ENCODE results near the gene DISC1.

DNA sequence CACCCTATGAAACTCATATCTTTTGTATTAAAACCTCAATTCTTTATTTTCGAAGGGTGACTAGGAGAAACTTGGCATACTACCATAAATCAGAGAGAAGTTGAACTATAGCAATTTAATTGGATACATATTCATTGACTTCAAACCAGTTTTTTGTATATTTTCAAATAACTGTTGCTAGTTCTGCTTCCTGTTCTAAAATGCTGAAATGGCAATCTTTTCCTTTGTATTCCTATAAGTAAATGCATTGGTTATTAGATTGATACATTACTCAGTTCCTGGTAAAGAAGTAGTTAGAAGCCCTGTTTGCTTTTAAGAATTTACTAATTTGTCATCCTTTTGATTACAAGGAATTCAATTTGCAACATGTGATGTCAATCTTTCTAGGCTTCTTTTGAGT lies 200.0 kb downstream of the DISC1 start:
- TF ChIP-seq, protein P1, sequence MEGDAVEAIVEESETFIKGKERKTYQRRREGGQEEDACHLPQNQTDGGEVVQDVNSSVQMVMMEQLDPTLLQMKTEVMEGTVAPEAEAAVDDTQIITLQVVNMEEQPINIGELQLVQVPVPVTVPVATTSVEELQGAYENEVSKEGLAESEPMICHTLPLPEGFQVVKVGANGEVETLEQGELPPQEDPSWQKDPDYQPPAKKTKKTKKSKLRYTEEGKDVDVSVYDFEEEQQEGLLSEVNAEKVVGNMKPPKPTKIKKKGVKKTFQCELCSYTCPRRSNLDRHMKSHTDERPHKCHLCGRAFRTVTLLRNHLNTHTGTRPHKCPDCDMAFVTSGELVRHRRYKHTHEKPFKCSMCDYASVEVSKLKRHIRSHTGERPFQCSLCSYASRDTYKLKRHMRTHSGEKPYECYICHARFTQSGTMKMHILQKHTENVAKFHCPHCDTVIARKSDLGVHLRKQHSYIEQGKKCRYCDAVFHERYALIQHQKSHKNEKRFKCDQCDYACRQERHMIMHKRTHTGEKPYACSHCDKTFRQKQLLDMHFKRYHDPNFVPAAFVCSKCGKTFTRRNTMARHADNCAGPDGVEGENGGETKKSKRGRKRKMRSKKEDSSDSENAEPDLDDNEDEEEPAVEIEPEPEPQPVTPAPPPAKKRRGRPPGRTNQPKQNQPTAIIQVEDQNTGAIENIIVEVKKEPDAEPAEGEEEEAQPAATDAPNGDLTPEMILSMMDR (IDR thresholded peaks at IDR 0.05), result no peak
- no peak for TF ChIP-seq EZH2 (IDR thresholded peaks at IDR 0.05; ENCODE audit: borderline replicate concordance, insufficient read depth, low read depth, low read length, poor library complexity, severe bottlenecking)
